GM20000 (cell line): ENCODE measurements around the gene PIGL.

ENCODE experiments used
- DNase-seq: peaks from one replicate; pipeline ENCODE4 v3.0.0; 2012; ENCODE audit warnings: low spot score
- TF ChIP-seq, protein P1 (sequence below): IDR thresholded peaks from 2 replicates; pipeline ENCODE4 v1.5.1; 2012; ENCODE audit warnings: mild to moderate bottlenecking, control low read depth; ENCODE audit errors: extremely low read depth, missing control alignments

Gene PIGL

DNA sequence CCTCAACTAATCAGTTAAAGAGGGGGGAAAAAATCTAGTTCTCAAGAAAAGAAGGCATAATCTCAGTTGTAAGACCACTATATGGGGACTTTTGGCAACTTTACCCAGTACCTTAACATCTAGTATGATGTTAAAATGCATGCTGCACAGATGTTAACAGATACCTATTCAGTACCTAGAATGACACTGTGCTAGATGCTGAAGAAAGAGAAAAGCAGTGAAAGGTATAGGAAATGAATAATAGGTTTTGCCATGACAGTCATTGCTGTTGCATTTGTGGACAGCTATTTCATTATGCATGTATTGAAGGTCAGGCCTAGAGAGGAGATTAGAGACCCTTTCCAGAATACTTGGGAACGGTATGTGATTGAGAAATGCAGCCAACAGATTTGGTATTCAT is 34.5 kb downstream of the PIGL start:
- TF ChIP-seq, protein P1, sequence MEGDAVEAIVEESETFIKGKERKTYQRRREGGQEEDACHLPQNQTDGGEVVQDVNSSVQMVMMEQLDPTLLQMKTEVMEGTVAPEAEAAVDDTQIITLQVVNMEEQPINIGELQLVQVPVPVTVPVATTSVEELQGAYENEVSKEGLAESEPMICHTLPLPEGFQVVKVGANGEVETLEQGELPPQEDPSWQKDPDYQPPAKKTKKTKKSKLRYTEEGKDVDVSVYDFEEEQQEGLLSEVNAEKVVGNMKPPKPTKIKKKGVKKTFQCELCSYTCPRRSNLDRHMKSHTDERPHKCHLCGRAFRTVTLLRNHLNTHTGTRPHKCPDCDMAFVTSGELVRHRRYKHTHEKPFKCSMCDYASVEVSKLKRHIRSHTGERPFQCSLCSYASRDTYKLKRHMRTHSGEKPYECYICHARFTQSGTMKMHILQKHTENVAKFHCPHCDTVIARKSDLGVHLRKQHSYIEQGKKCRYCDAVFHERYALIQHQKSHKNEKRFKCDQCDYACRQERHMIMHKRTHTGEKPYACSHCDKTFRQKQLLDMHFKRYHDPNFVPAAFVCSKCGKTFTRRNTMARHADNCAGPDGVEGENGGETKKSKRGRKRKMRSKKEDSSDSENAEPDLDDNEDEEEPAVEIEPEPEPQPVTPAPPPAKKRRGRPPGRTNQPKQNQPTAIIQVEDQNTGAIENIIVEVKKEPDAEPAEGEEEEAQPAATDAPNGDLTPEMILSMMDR: no peak
- no peak for DNase-seq

DNA sequence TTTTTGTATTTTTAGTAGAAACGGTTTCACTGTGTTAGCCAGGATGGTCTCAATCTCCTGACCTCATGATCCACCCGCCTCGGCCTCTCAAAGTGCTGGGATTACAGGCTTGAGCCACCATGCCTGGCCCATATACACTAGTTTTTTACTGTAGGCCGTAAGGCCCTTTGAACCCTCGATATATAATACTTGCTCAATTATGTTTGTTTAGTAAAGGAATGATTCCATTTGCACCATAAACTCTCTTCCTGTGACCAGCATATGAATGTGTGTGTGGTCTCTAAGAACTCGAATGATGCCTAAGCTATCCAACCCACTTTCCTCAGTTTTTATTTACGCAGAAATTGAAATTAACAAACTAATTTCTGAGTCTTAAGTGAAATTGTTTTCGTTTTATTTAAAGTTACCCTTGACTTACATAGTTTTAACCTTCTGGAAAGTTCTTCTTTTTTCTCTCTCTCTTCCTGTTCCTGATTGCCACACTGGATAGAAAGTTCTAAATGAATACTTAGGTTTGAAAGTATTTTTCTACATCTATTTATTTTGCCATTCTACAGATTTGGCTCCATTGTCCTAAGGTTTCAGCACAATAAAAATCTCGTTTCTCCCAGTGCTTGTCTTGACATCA is 37.9 kb downstream of the PIGL start:
- TF ChIP-seq, protein P1: no peak

DNA sequence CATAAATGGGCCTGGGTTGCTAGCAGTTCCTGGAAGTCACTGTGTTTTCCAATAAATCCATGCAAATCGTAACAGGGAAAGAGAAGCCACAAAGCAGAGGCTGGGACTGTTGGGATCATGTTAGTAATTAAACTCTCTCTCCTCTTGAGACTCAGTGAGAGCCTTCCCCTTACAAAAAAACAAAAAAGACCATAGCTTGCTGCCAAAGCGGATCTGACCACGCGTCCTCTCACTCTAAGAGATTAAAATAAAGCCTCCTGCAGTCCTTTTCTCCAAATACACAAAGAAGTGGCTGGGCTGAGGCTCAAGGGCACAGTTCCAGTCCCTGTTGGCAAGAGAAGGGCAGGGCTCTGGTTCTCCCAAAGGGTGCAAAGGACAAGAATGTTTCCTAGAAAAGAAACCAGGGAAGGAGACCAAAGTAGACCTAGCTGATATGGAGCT is 38.5 kb downstream of the PIGL start:
- no peak for DNase-seq
- TF ChIP-seq, protein P1: no peak

More for the DNA sequence above, 37.9 kb downstream of the PIGL start:
- DNase-seq: no peak

- no peak for DNase-seq
- TF ChIP-seq, protein P1: no peak
These were observed 41.9 kb downstream of the PIGL start for GRCh38 chr17:16258901-16259300.

- TF ChIP-seq, protein P1: no peak
These were observed 42.9 kb downstream of the PIGL start for GRCh38 chr17:16259926-16260325.

DNA sequence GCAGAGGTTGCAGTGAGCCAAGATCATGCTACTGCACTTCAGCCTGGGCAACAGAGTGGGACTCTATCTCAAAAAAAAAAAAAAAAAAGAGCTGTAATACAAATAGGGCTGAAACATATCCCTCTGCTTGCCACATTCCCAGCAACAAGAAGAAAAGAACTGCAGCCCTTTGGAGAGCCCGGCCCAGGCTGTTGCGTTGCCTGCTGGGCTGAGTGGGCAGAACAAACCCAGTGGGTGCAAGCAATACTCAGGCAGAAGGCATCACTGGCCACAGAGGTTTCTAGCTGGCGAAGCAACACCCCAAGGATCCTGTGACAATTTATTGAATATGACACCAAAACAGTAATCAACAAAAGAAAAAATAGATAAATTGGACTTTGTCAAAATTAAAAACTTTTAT is 44.0 kb downstream of the PIGL start:
- TF ChIP-seq, protein P1: no peak
- no peak for DNase-seq

More at GRCh38 chr17:16259926-16260325, 42.9 kb downstream of the PIGL start:
- DNase-seq: no peak

DNA sequence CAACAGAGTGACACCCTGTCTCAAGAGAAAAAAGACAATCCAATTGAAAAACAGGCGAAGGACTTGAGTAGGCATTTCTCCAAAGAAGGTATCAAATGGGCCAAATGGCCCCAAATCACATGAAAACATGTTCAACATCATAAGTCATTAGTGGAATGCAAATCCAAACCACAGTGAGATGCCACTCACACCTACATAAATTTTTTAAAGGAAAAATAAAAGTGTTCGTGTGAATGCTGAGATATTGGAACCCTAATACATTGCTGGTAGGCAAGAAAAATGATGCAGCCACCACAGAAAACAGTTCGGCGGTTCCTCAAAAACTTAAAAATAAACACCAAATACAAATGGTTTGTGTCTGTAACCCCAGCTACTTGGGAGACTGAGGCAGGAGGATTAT is 45.2 kb downstream of the PIGL start:
- TF ChIP-seq, protein P1: no peak
- no peak for DNase-seq
